SK-N-SH (cell line): Measurements from ENCODE around the gene SH2B2.

Experiments
- CTCF ChIP-seq: fragments of 200-600 bp; sonication (generic); IDR thresholded peaks from 2 replicates; pipeline ENCODE4 v1.6.1; 2017; ENCODE audit warnings: antibody characterized with exemption, mild to moderate bottlenecking, moderate library complexity
- EZH2phosphoT487 ChIP-seq: fragments of 200-600 bp; sonication (generic); IDR thresholded peaks from 2 replicates; pipeline ENCODE4 v1.6.1; 2017; ENCODE audit warnings: low read depth, mixed run types, mild to moderate bottlenecking, antibody characterized with exemption, moderate library complexity, borderline replicate concordance
- FOSL2 ChIP-seq: IDR thresholded peaks from 2 replicates; pipeline ENCODE4 v1.4.0; 2012; ENCODE audit warnings: low read depth, mild to moderate bottlenecking, moderate library complexity, borderline replicate concordance
- GATA2 ChIP-seq: sonication (generic); formaldehyde crosslinking; IDR thresholded peaks from 2 replicates; pipeline ENCODE4 v1.5.0; 2020; ENCODE audit warnings: mild to moderate bottlenecking, missing genetic modification reagents
- JUND ChIP-seq: IDR thresholded peaks from 2 replicates; pipeline ENCODE4 v1.4.0; 2012
- MXI1 ChIP-seq: IDR thresholded peaks from 2 replicates; pipeline ENCODE4 v1.6.1; 2012; ENCODE audit warnings: mild to moderate bottlenecking, low read depth, low read length, improper control_type of control experiment
- POLR2AphosphoS5 ChIP-seq: IDR thresholded peaks from 2 replicates; pipeline ENCODE4 v1.6.1; 2012; ENCODE audit warnings: low read depth, low read length
- REST ChIP-seq: IDR thresholded peaks from 2 replicates; pipeline ENCODE4 v1.6.1; 2012; ENCODE audit warnings: mild to moderate bottlenecking, low read depth, low read length, moderate library complexity
- RXRA ChIP-seq: IDR thresholded peaks from 2 replicates; pipeline ENCODE4 v1.4.0; 2012; ENCODE audit warnings: low read depth, mild to moderate bottlenecking, borderline replicate concordance
- TAF1 ChIP-seq: IDR thresholded peaks from 2 replicates; pipeline ENCODE4 v1.6.1; 2012; ENCODE audit warnings: low read depth, mild to moderate bottlenecking, low read length, moderate library complexity, borderline replicate concordance
- TCF12 ChIP-seq: IDR thresholded peaks from 2 replicates; pipeline ENCODE4 v1.4.0; 2012
- USF1 ChIP-seq: IDR thresholded peaks from 2 replicates; pipeline ENCODE4 v1.4.0; 2012; ENCODE audit warnings: low read depth, borderline replicate concordance
- YY1 ChIP-seq: IDR thresholded peaks from 2 replicates; pipeline ENCODE4 v1.4.0; 2012; ENCODE audit warnings: low read depth, mild to moderate bottlenecking
- ZBTB33 ChIP-seq: IDR thresholded peaks from 2 replicates; pipeline ENCODE4 v1.4.0; 2012; ENCODE audit warnings: low read depth, borderline replicate concordance

GRCh38 chr7:102292813-102293798 lies 6.4 kb downstream of the SH2B2 start:
- TF ChIP-seq YY1 (no peak), TAF1 (no peak), CTCF (no peak), POLR2AphosphoS5 (no peak), REST (no peak), GATA2 (CRISPR knock-in tag) (no peak), TCF12 (no peak), ZBTB33 (no peak), EZH2phosphoT487 (no peak), MXI1 (no peak), USF1 (no peak), FOSL2 (no peak), RXRA (no peak), JUND (no peak)
